Urinary bladder (tissue), 4 donors: ENCODE data around the gene DYSF. TPM values are rescaled to one million over a fixed set of nuclear protein-coding genes. Genes with fewer than 3 reads are reported as not detected.

Source experiments
- DNase-seq: peaks from one replicate; pipeline ENCODE4 v3.0.0-alpha.2; 2015; ENCODE audit errors: extremely low spot score
- H3K27ac ChIP-seq: one replicate; pipeline ENCODE4 v1.5.1; 2013; ENCODE audit warnings: low read depth, mild to moderate bottlenecking, moderate library complexity
- H3K36me3 ChIP-seq: one replicate; pipeline ENCODE4 v1.6.1; 2013; ENCODE audit warnings: mild to moderate bottlenecking, moderate library complexity; ENCODE audit not compliant: insufficient read depth
- H3K4me1 ChIP-seq: one replicate; pipeline ENCODE4 v1.6.1; 2013; ENCODE audit warnings: mild to moderate bottlenecking, moderate library complexity; ENCODE audit not compliant: insufficient read depth
- H3K4me3 ChIP-seq: one replicate; pipeline ENCODE4 v1.5.1; 2013; ENCODE audit warnings: low read depth, low read length
- WGBS: extraction: QIAGEN DNeasy Blood & Tissue Kit; methylation state at CpG from one replicate; pipeline ENCODE4 v1.1.7; 2013; 5-methylcytosine and 5-hydroxymethylcytosine counted together
- polyA plus RNA-seq: library from polyadenylated mRNA; stranded (reverse); fragments of 200-250 nt; gene quantifications from one replicate; pipeline ENCODE4 v1.2.3, GENCODE V29; 2013
- total RNA-seq: library from RNA; depleted of rRNA; stranded (reverse); fragments of >200 nt; gene quantifications from one replicate; pipeline ENCODE4 v1.2.3, GENCODE V29; 2014
- donor health status: healthy with polysubstance abuse.
- donor health status: healthy.

DYSF gene
- total and polyA plus RNA-seq, 2 donors = 19.0 to 22.9 TPM

DNA sequence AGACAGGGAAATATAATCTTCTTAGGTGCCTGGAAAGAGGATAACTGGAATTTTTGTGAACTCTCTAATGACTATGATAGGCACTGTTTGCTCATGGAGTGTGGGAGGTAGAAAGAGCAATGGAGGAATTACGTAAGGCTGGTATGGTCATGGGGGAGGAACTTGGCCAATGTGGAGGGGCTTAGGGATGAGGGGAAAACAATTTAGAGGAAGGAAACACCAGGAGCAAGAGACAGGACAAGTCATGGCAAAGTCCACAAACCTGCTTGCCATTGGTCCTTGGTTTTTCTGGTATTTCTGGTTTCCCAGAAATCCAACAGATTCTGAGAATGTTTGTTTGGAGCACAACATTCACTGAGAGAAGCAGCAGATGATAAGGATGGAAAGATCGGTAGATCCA, 274.2 kb downstream of the DYSF start:
- 77% methylated on average over 2 of the region's 2 CpGs for WGBS

DNA sequence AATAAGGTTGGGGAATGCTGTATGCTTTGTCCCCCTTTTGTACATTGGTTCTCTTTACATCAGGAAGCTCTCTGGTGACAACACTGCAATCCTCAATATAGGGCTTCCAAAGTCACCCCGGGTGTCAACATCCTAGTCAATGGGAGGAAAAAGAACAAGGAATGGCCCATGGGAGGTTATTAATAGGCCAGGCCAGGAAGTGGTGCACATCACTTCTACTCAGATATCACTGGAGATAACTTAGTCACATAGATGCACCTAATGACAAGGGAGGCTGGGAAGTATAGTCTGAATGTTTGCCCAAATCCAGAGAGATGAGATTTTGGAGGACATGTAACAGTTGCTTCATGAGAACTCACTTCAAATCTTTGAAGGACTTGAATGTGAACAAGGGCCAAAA, 274.7 kb downstream of the DYSF start:
- 81% methylated on average over 1 of the region's 1 CpG for WGBS
- no peak overlapping the region for H3K27ac ChIP-seq
- no peaks in the 10 kb centered on the region for H3K36me3 ChIP-seq

More for the DNA sequence above, 274.2 kb downstream of the DYSF start:
- Histone ChIP-seq H3K4me3 (no peak overlapping the region), H3K36me3 (no peaks in the 10 kb centered on the region), H3K27ac (no peak overlapping the region), H3K4me1 (no peaks in the 10 kb centered on the region)
- DNase-seq = no peak

GRCh38 chr2:71730785-71731383, 277.5 kb downstream of the DYSF start:
- WGBS = 83% methylated on average over 17 of the region's 17 CpGs
- no peak for DNase-seq
- Histone ChIP-seq H3K4me3 (no peak overlapping the region), H3K36me3 (no peaks in the 10 kb centered on the region), H3K4me1 (no peaks in the 10 kb centered on the region), H3K27ac (no peak overlapping the region)

More for the DNA sequence above, 274.7 kb downstream of the DYSF start:
- Histone ChIP-seq H3K4me1 (no peaks in the 10 kb centered on the region), H3K4me3 (no peak overlapping the region)
- no peak for DNase-seq

GRCh38 chr2:71734620-71735019, 281.3 kb downstream of the DYSF start:
- H3K36me3 ChIP-seq = no peaks in the 10 kb centered on the region
- H3K4me3 ChIP-seq = no peak overlapping the region
- DNase-seq = no peak
- H3K4me1 ChIP-seq = no peaks in the 10 kb centered on the region
- no peak overlapping the region for H3K27ac ChIP-seq

GRCh38 chr2:71735676-71736075, 282.3 kb downstream of the DYSF start:
- Histone ChIP-seq H3K27ac (no peak overlapping the region), H3K4me1 (no peaks in the 10 kb centered on the region), H3K36me3 (no peaks in the 10 kb centered on the region), H3K4me3 (no peak overlapping the region)
- no peak for DNase-seq
- 95% methylated on average over 1 of the region's 1 CpG for WGBS

Other genes starting within 250 kb of the DYSF start
- 7.6 TPM for gene PAIP2B, start 226.5 kb upstream of the DYSF start, total RNA-seq
- gene PAIP2B, start 226.5 kb upstream of the DYSF start, polyA plus RNA-seq = 4.2 TPM
- gene ZNF638, start 121.8 kb upstream of the DYSF start, total RNA-seq = 492 TPM
- 69.3 TPM for gene ZNF638, start 121.8 kb upstream of the DYSF start, polyA plus RNA-seq